Epidermal melanocyte (primary cell): Measurements from ENCODE around the gene S100A13.
A peak's percentile ranks its signal among the peaks of the same experiment; 100 is the strongest.

Experiments used
- DNase-seq: peaks from one replicate; pipeline ENCODE4 v3.0.0; 2011; ENCODE audit warnings: low spot score; ENCODE audit not compliant: insufficient read length

The S100A13 gene

GRCh38 chr1:153572569-153573015 is 54.7 kb downstream of the S100A13 start:
- peak; percentile 92 for DNase-seq

DNA sequence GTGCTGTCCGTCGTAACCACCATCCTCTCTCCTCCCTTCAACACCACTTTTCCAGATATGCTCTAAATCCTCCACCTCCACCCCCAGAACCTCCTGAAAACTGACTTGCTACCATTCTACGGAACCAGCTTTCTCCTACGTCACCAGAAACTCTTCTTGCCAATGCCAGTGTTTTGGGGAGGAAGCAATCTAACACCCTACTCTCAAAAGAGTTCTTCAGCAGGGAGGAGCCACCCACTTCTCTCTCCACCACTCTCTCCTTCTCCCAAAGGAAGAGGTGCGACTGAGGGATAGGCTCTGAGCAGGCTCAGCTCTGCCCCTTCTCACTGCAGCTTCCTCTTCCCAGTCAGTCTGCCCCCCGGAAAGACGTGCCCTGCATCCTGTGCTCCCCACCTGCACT is 55.6 kb downstream of the S100A13 start:
- no peak for DNase-seq

DNA sequence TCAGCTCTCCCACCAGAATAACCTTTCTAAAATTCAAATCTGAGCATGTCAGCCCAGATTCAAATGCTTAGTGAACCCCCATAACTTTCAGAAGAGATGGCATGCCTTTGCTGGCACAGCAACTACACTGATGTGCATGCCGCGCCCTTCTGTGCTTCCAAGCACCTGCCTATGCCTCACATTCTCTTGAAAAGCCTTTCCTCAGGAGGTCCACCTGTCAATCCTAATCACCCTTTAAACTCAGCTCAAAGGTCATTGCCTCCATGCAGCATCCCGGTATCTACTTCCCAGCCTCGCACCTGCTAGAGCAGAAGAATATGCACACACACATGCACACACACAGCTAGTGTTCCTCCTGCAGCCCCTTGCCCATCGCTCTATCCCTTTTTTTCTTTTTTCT is 56.4 kb downstream of the S100A13 start:
- DNase-seq: no peak

- DNase-seq: no peak
Measured at GRCh38 chr1:153569465-153569864, 57.8 kb downstream of the S100A13 start.
